Subcutaneous abdominal adipose tissue (tissue), 5 donors: Measurements from ENCODE around the gene CTSC.
"Not testable (repeated sequence)": the region's sequence is repeated elsewhere in the genome, so short reads cannot be mapped to it uniquely, and the experiment has no call there.

Source experiments
- H3K27ac ChIP-seq: one replicate; pipeline ENCODE4 v1.7.0; 2013; ENCODE audit warnings: low read depth, mild to moderate bottlenecking, inconsistent platforms, low read length, moderate library complexity
- H3K27me3 ChIP-seq, 5 donors: one replicate each; pipeline ENCODE4 v1.7.0; 2013; ENCODE audit warnings: low read length in 5 of 5, inconsistent platforms in 1 of 5; ENCODE audit not compliant: control insufficient read depth in 5 of 5, insufficient read depth in 4 of 5
- H3K36me3 ChIP-seq, 5 donors: one replicate each; pipeline ENCODE4 v1.7.0; 2013; ENCODE audit warnings: low read length in 5 of 5; ENCODE audit not compliant: control insufficient read depth in 5 of 5, insufficient read depth in 5 of 5
- H3K4me1 ChIP-seq, 5 donors: one replicate each; pipeline ENCODE4 v1.7.0; 2013; ENCODE audit warnings: low read length in 5 of 5, mild to moderate bottlenecking in 3 of 5, moderate library complexity in 1 of 5; ENCODE audit not compliant: control insufficient read depth in 5 of 5, insufficient read depth in 5 of 5
- H3K4me3 ChIP-seq, 5 donors: one replicate each; pipeline ENCODE4 v1.7.0; 2013; ENCODE audit warnings: low read length in 5 of 5, low read depth in 1 of 5
- H3K9ac ChIP-seq, 5 donors: one replicate each; pipeline ENCODE4 v1.7.0; 2013; ENCODE audit warnings: low read length in 5 of 5, mild to moderate bottlenecking in 4 of 5, moderate library complexity in 3 of 5
- H3K9me3 ChIP-seq, 5 donors: one replicate each; pipeline ENCODE4 v1.7.0; 2013; ENCODE audit warnings: low read length in 5 of 5; ENCODE audit not compliant: control insufficient read depth in 5 of 5
- donor health status: healthy.
- donor health status: healthy.
- donor health status: healthy.
- donor health status: healthy.
- donor health status: healthy.

The CTSC gene

DNA sequence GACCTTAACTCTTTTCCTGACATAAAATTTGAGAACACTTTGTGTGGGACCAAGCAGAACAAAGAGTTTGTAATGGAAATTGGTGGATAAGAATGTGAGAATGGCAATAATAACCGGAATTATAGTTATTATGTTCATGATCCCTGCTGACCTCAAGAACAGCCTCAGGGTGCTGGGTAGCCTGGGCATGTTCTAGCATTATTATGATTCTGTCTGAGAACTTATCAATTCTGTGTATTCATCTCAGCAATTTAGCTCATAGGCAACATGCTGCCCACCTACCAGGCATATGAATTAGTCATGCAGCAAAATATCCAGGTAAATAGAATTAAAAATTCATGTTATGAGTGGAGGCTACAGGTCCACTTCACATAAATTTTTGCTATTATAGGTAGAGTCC, 61.9 kb downstream of the CTSC start:
- H3K36me3 ChIP-seq = no peaks in the 10 kb centered on the region
- H3K27ac ChIP-seq = no peak overlapping the region
- H3K4me1 ChIP-seq = peaks cover 0 to 2% (median 0%) of the 10 kb centered on the region in 5 donors
- H3K9me3 ChIP-seq = no peaks in the 10 kb centered on the region
- no peaks in the 10 kb centered on the region for H3K27me3 ChIP-seq
- H3K4me3 ChIP-seq = no peak overlapping the region
- no peak overlapping the region for H3K9ac ChIP-seq

DNA sequence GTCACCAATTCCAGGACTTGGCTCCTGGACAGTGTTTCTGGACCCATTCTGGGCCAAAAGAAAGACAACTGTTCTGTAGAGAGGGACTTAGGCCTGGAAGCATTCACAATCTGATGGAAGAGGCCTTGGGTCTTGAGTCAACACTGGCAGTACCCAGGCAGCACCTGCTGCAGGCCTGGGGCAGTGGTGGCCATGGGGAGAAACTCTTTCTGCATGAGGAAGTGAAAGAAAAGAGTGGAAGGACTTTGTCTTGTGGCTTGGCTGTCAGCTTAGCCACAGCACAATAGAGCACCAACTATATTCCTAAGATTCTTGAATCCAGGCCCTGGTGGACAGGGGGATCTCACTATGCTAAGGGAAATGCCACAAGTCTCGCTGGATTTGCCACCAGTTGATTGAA, 70.6 kb downstream of the CTSC start:
- Histone ChIP-seq H3K9me3 (peaks cover 0 to 2% (median 0%) of the 10 kb centered on the region in 5 donors), H3K27ac (no peak overlapping the region), H3K36me3 (peaks cover 0 to 10% (median 0%) of the 10 kb centered on the region in 5 donors), H3K4me1 (no peaks in the 10 kb centered on the region), H3K4me3 (no peak overlapping the region), H3K9ac (no peak overlapping the region), H3K27me3 (no peaks in the 10 kb centered on the region)

DNA sequence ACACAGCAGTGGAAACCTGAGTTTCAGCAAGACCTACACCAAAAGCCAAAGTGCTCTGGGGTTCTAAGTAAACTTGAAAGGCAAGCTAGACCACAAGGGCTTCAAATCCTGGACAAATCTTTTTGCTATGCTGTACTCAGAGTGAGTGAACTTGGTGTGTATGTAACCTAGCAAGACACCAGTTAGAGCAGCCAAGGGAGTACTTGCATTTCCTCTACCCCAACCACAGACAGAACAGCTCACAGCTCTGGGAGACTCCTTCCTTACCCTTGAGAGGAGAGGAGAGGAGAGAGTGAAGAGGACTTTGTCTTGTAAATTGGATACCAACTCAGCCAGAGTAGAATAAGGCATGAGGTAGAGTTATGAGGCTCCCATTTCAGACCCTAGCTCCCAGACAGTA, 71.4 kb downstream of the CTSC start:
- Histone ChIP-seq H3K9me3 (peaks cover 0 to 2% (median 0%) of the 10 kb centered on the region in 5 donors), H3K4me1 (no peaks in the 10 kb centered on the region), H3K4me3 (no peak overlapping the region), H3K27ac (no peak overlapping the region), H3K36me3 (peaks cover 0 to 10% (median 0%) of the 10 kb centered on the region in 5 donors), H3K27me3 (no peaks in the 10 kb centered on the region), H3K9ac (no peak overlapping the region)

DNA sequence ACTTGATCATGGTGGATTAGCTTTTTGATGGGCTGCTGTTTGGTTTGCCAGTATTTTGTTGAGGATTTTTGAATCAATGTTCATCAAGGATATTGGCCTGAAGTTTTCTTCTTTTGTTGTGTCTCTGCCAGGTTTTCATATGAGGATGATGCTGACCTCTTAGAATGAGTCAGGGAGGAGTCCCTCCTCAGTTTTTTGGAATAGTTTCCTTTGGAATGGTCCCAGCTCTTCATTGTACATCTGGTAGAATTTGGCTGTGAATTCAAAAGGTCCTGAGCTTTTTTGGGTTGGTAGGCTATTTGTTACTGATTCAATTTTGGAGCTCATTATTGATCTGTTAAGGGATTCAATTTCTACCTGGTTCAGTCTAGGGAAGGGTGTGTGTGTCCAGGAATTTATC, 78.1 kb downstream of the CTSC start:
- Histone ChIP-seq H3K9me3 (peaks cover 2 to 33% (median 20%) of the 10 kb centered on the region in 5 donors), H3K27ac (no peak overlapping the region), H3K4me3 (no peak overlapping the region), H3K36me3 (peaks cover 0 to 4% (median 0%) of the 10 kb centered on the region in 5 donors), H3K9ac (no peak overlapping the region), H3K27me3 (no peaks in the 10 kb centered on the region), H3K4me1 (no peaks in the 10 kb centered on the region)

DNA sequence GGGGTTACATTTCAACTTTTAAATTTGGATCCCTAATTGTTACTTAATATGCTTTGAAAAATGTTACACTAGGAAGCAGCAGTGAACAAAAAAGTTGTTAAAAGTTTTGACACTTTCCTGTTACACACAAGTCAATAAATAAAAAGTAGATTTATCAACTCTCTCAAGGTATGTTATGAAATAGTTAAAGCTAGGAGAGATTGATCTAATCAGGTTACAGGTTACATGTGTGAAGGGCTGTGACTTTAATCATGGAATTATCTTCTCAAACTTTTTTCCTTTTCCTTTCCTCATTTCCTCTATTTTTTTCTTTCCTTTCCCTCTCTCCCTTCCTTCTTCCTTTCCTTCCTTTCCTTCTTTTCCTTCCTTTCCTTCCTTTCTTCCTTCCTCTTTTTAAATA, 85.3 kb downstream of the CTSC start:
- Histone ChIP-seq H3K27ac (no peak overlapping the region), H3K9me3 (peaks cover 0 to 9% (median 8%) of the 10 kb centered on the region in 5 donors), H3K27me3 (no peaks in the 10 kb centered on the region), H3K4me3 (no peak overlapping the region), H3K9ac (no peak overlapping the region), H3K4me1 (no peaks in the 10 kb centered on the region), H3K36me3 (no peaks in the 10 kb centered on the region)

DNA sequence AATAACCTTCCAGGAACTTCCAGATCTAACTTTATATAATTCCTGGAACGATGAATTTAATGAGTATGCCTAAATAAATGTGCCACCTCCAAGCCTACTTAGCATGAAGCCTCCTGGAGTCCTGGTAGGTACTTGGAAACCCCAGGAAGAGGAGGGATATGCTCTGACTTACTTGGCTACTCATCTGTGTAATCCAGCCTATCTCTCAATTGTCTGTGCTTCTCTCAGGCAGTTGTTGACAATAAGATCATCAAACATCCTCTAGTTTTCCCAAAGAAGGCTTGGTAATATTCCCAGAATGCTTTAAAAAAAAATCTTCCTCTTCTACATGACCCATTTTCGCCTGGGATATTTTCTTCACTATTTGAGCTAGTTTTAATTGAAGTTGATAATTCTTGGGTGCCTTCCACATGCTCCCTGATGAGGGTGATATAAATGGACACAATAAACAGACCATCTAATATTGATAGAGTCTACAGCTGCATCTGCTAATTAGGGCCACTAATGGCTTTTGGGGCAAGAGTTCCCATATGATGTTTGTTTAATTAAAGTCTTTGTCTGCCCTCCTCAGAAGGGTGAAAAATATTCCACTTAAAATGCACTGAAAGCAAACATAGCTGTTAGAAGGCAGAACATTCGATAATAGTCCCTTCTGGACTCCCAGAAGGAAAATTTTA, 86.8 kb downstream of the CTSC start:
- Histone ChIP-seq H3K36me3 (no peaks in the 10 kb centered on the region), H3K9me3 (peaks cover 0 to 6% (median 3%) of the 10 kb centered on the region in 5 donors), H3K27me3 (no peaks in the 10 kb centered on the region), H3K4me3 (no peak overlapping the region), H3K9ac (no peak overlapping the region), H3K27ac (no peak overlapping the region), H3K4me1 (no peaks in the 10 kb centered on the region)

DNA sequence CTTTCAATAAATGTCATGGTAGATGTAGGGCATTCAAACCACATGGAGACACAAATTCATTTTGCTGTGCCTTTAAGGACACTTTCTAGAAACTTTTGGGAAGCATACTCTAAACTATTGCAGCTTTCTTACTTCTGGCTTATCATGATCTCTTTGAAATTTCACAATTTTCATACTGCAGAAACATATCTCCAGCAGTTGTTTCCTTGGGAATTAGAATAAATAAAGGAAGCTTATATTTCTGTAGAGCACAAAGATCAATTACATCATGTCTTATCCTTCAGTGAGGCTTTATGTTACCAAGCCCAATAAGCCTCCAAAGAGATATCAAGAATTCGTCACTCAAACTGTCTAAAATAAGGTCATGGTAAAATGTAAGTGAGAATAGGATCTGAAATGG, 87.8 kb downstream of the CTSC start:
- H3K27ac ChIP-seq = no peak overlapping the region
- no peaks in the 10 kb centered on the region for H3K9me3 ChIP-seq
- no peaks in the 10 kb centered on the region for H3K36me3 ChIP-seq
- H3K9ac ChIP-seq = no peak overlapping the region
- no peak overlapping the region for H3K4me3 ChIP-seq
- no peaks in the 10 kb centered on the region for H3K27me3 ChIP-seq
- no peaks in the 10 kb centered on the region for H3K4me1 ChIP-seq

DNA sequence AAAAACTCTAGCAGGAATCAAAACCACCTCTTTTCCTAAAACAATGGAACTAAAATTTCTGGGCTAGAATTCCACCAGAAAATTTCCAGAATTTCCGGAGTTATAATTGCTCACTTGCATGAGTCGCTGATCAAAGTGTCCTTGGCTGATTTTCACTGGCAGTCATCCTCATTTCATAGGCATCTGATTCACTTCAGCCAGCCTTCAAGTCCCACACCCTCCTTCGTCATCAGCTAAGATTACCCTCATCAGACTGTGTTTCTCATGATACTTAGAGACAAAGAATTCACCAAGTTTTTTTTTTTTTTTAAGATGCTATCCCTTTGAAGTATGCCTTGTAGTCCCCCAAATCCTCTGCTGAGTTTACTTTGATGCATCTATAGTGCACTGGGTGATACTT, 90.8 kb downstream of the CTSC start:
- no peaks in the 10 kb centered on the region for H3K9me3 ChIP-seq
- no peaks in the 10 kb centered on the region for H3K36me3 ChIP-seq
- no peaks in the 10 kb centered on the region for H3K27me3 ChIP-seq
- no peak overlapping the region for H3K27ac ChIP-seq
- H3K4me1 ChIP-seq = no peaks in the 10 kb centered on the region
- H3K4me3 ChIP-seq = no peak overlapping the region
- no peak overlapping the region for H3K9ac ChIP-seq

DNA sequence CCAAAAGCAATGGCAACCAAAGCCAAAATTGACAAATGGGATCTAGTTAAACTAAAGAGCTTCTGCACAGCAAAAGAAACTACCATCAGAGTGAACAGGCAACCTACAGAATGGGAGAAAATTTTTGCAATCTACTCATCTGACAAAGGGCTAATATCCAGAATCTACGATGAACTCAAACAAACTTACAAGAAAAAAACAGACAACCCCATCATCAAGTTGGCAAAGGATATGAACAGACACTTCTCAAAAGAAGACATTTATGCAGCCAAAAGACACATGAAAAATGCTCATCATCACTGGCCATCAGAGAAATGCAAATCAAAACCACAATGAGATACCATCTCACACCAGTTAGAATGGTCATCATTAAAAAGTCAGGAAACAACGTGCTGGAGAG, 92.0 kb downstream of the CTSC start:
- not testable (repeated sequence) for H3K36me3 ChIP-seq, H3K27me3 ChIP-seq, H3K27ac ChIP-seq, H3K4me1 ChIP-seq, H3K9ac ChIP-seq, H3K9me3 ChIP-seq, H3K4me3 ChIP-seq
